SH-SY5Y (cell line): ENCODE results near the gene IGSF8.

ENCODE experiments used
- GATA2 ChIP-seq: IDR thresholded peaks from 2 replicates; pipeline ENCODE4 v1.6.1; 2011; ENCODE audit warnings: mild to moderate bottlenecking, low read depth, low read length
- GATA3 ChIP-seq: IDR thresholded peaks from 2 replicates; pipeline ENCODE4 v1.6.1; 2011; ENCODE audit warnings: low read depth, mild to moderate bottlenecking, low read length, moderate library complexity

GRCh38 chr1:160064746-160065145 lies 33.7 kb downstream of the IGSF8 start:
- TF ChIP-seq GATA2 = no peak
- no peak for TF ChIP-seq GATA3
